ENCODE measurements around the gene STX10.

STX10 gene

GRCh38 chr19:13138916-13139198, 11.3 kb downstream of the STX10 start:
- DNase-seq: no peak

- no peak for DNase-seq
Measured at GRCh38 chr19:13138171-13138915, 11.8 kb downstream of the STX10 start.

GRCh38 chr19:13137290-13137794, 12.8 kb downstream of the STX10 start:
- DNase-seq: no peak

GRCh38 chr19:13135068-13136062, 14.8 kb downstream of the STX10 start:
- no peak for DNase-seq

GRCh38 chr19:13134626-13135025, 15.5 kb downstream of the STX10 start:
- DNase-seq: no peak

GRCh38 chr19:13133241-13133870, 16.8 kb downstream of the STX10 start:
- no peak for DNase-seq

GRCh38 chr19:13132471-13133180, 17.5 kb downstream of the STX10 start:
- DNase-seq: no peak

- no peak for DNase-seq
Measured at GRCh38 chr19:13130886-13131490, 19.2 kb downstream of the STX10 start.

GRCh38 chr19:13129384-13129783, 20.8 kb downstream of the STX10 start:
- DNase-seq: no peak

GRCh38 chr19:13128583-13128982, 21.6 kb downstream of the STX10 start:
- no peak for DNase-seq

GRCh38 chr19:13127811-13128575, 22.2 kb downstream of the STX10 start:
- no peak for DNase-seq

GRCh38 chr19:13127051-13127450, 23.1 kb downstream of the STX10 start:
- no peak for DNase-seq

- DNase-seq: no peak
Measured at GRCh38 chr19:13122980-13123957, 26.9 kb downstream of the STX10 start.

GRCh38 chr19:13122275-13122878, 27.8 kb downstream of the STX10 start:
- DNase-seq: no peak

GRCh38 chr19:13121551-13122274, 28.5 kb downstream of the STX10 start:
- DNase-seq: no peak

- no peak for DNase-seq
Measured at GRCh38 chr19:13120817-13121216, 29.4 kb downstream of the STX10 start.

- no peak for DNase-seq
Measured at GRCh38 chr19:13120031-13120430, 30.1 kb downstream of the STX10 start.

GRCh38 chr19:13119627-13120026, 30.5 kb downstream of the STX10 start:
- DNase-seq: no peak
